ENCODE measurements around the gene APCDD1L.

Gene APCDD1L

GRCh38 chr20:58481481-58482021 is 33.6 kb downstream of the APCDD1L start:
- H3K9me3 ChIP-seq: 0 out of 2 replicates have a peak, but pooled peaks cover 5% of the 10 kb centered on the region
- DNase-seq: peak; percentile 53
- no peaks in the 10 kb centered on the region for H3K36me3 ChIP-seq
- H3K4me1 ChIP-seq: no peaks in the 10 kb centered on the region
- no peak overlapping the region for H3K4me3 ChIP-seq (ENCODE audit: low read depth, low read length)
- peak; percentile 60 for TF ChIP-seq CTCF (IDR thresholded peaks at IDR 0.05; ENCODE audit: low read depth, low read length)
- no peaks in the 10 kb centered on the region for H3K27me3 ChIP-seq

DNA sequence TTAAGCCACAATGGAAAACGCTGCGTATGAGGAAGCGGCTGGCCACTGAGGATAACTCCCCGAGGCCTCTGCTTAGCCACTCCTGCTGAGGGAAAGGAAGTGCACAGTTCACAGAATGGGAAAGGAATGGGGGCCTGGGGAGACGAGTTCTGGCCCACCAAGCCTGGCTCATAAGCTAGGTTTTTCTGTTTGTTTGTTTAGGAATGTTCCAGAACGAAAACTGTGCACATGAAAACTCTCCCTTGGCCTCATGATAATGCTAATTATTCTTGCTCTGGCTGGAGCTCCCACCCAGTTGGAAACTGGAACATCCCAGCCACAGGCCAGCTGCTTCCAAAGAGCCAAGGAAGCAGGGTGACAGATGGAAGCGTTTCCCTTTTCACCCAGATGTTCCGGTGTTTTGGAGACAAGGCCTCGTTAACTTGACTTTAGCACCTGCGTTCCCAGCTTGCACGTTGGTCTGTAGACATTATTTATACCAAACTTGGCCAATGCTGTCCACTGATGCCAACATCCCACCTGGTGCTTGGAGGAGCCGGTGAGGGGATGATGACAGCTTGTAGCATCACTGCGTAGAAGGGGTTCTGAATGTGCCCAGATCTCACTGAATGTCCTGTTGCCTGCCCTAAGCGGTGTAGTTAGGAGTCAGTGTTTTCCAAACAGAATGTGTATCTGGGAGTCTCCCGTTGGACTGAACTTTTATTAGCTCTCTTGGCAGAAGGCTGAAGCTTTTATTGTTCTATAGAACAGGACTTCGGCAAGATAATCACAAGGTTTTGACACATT is 34.5 kb downstream of the APCDD1L start:
- no peaks in the 10 kb centered on the region for H3K4me1 ChIP-seq
- H3K4me3 ChIP-seq (ENCODE audit: low read depth, low read length): no peak overlapping the region
- 0 out of 2 replicates have a peak, but pooled peaks cover 4% of the 10 kb centered on the region for H3K9me3 ChIP-seq
- no peak for TF ChIP-seq CTCF (IDR thresholded peaks at IDR 0.05; ENCODE audit: low read depth, low read length)
- H3K36me3 ChIP-seq: no peaks in the 10 kb centered on the region
- no peaks in the 10 kb centered on the region for H3K27me3 ChIP-seq
- no peak for DNase-seq

- H3K36me3 ChIP-seq: no peaks in the 10 kb centered on the region
- no peaks in the 10 kb centered on the region for H3K9me3 ChIP-seq
- H3K4me3 ChIP-seq (ENCODE audit: low read depth, low read length): no peak overlapping the region
- TF ChIP-seq CTCF (IDR thresholded peaks at IDR 0.05; ENCODE audit: low read depth, low read length): no peak
- no peaks in the 10 kb centered on the region for H3K27me3 ChIP-seq
- no peak for DNase-seq
- no peaks in the 10 kb centered on the region for H3K4me1 ChIP-seq
Measured at GRCh38 chr20:58479726-58480440, 35.3 kb downstream of the APCDD1L start.

GRCh38 chr20:58478141-58478805 is 36.9 kb downstream of the APCDD1L start:
- H3K9me3 ChIP-seq: no peaks in the 10 kb centered on the region
- no peak for TF ChIP-seq CTCF (IDR thresholded peaks at IDR 0.05; ENCODE audit: low read depth, low read length)
- no peaks in the 10 kb centered on the region for H3K4me1 ChIP-seq
- H3K27me3 ChIP-seq: no peaks in the 10 kb centered on the region
- H3K36me3 ChIP-seq: no peaks in the 10 kb centered on the region
- DNase-seq: no peak
- H3K4me3 ChIP-seq (ENCODE audit: low read depth, low read length): no peak overlapping the region

GRCh38 chr20:58475466-58475865 is 39.7 kb downstream of the APCDD1L start:
- no peaks in the 10 kb centered on the region for H3K9me3 ChIP-seq
- H3K36me3 ChIP-seq: no peaks in the 10 kb centered on the region
- peaks cover 10% of the 10 kb centered on the region for H3K4me1 ChIP-seq
- H3K4me3 ChIP-seq (ENCODE audit: low read depth, low read length): no peak overlapping the region
- no peak for DNase-seq
- no peak for TF ChIP-seq CTCF (IDR thresholded peaks at IDR 0.05; ENCODE audit: low read depth, low read length)
- H3K27me3 ChIP-seq: no peaks in the 10 kb centered on the region
